Mucosa of descending colon (tissue), 3 donors: ENCODE data around the gene NUDT4. TPM values are rescaled to one million over a fixed set of nuclear protein-coding genes. Genes with fewer than 3 reads are reported as not detected.

ENCODE experiments used
- ATAC-seq: fragments of 200-7000 bp; cut with Tn5 transposase; one replicate; pipeline ENCODE4 v1.9.1; 2020; ENCODE audit warnings: mild to moderate bottlenecking, moderate library complexity
- DNase-seq, 3 donors: peaks; one replicate each; pipeline ENCODE4 v3.0.0-alpha.2; 2020
- H3K36me3 ChIP-seq: fragments of 200-600 bp; one replicate; pipeline ENCODE4 v1.8.0; 2021; ENCODE audit warnings: low read depth, mild to moderate bottlenecking
- H3K4me1 ChIP-seq: fragments of 200-600 bp; one replicate; pipeline ENCODE4 v1.8.0; 2021; ENCODE audit warnings: low read depth, mild to moderate bottlenecking
- H3K4me3 ChIP-seq: fragments of 200-600 bp; one replicate; pipeline ENCODE4 v1.8.0; 2021; ENCODE audit warnings: mild to moderate bottlenecking
- H3K9me3 ChIP-seq: fragments of 200-600 bp; one replicate; pipeline ENCODE4 v1.8.0; 2021; ENCODE audit warnings: mild to moderate bottlenecking
- CTCF ChIP-seq: fragments of 200-600 bp; IDR thresholded peaks from one replicate; pipeline ENCODE4 v1.8.0; 2022; ENCODE audit warnings: antibody characterized with exemption, mild to moderate bottlenecking
- intact Hi-C, 2 donors: fragments of 100-400 bp; cut with DNase I in 1 of 2; cut with micrococcal nuclease in 1 of 2; formaldehyde crosslinking; loops; one replicate each; pipeline versions ENCODE4 v1.11.0 to v1.11.1; 2022; cut with DNase I, micrococcal nuclease
- total RNA-seq, 3 donors: library from RNA; stranded (reverse); fragmentation: NEBNext Ultra II Directional in 2 of 3; extraction: Animal tissue kit (Norgen Biotek cat#: 25700) in 2 of 3; gene quantifications; one replicate each; pipeline versions ENCODE4 v1.2.1 to v1.2.4, GENCODE V29; 2021 to 2023
- donor health status: DM: no; HTN: no; CAD: no; lungs with moderate emphysema.
- donor health status: DM: no; HTN: no; CAD: no.
- donor health status: DM: no; HTN: yes; CAD: no.

NUDT4 gene
- total RNA-seq, 3 donors from 2014 or later: 76.9 to 136 (median 121) TPM

DNA sequence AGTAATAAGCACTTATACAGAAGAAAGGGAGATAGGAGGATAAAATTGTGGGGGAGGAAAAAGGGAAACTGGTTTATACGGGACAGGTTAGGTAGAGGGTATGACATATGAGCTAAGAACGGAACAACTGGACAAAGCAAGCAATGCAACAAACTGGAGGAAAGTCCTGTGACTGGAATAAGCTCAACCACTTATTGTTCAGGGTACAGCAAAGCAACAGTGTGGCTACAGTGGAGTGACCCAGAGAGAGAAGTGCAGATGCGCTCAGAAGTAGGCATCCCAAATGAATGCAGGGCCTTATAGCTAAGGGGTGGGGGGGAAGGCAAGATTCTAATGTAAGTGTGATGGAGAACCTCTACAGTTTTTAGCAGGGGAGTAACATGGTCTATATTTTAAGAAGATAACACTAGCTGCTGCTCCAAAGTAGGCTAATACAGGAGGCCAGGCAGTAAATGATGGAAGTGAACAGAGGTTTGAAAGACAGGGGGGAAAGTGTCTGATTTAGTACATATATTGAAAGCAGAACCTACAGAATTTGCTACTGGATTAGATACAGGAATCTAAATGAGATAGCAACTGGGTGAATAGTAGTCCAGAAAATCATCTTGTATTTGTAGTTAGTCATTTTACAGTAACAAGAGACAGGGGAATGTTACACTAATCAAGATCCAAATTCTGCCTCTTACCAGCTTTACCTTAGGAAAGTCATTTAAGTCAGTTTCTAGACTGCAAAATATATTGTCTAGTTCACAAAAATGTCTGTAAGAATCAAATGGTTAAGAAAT lies 60.7 kb downstream of the NUDT4 start:
- intact Hi-C loops: no loop called here
- Histone ChIP-seq H3K4me3 (no peak overlapping the region), H3K9me3 (no peaks in the 10 kb centered on the region), H3K36me3 (no peaks in the 10 kb centered on the region), H3K4me1 (peaks cover 19% of the 10 kb centered on the region)
- DNase-seq (no peak), ATAC-seq (no peak)
- no peak for TF ChIP-seq CTCF

DNA sequence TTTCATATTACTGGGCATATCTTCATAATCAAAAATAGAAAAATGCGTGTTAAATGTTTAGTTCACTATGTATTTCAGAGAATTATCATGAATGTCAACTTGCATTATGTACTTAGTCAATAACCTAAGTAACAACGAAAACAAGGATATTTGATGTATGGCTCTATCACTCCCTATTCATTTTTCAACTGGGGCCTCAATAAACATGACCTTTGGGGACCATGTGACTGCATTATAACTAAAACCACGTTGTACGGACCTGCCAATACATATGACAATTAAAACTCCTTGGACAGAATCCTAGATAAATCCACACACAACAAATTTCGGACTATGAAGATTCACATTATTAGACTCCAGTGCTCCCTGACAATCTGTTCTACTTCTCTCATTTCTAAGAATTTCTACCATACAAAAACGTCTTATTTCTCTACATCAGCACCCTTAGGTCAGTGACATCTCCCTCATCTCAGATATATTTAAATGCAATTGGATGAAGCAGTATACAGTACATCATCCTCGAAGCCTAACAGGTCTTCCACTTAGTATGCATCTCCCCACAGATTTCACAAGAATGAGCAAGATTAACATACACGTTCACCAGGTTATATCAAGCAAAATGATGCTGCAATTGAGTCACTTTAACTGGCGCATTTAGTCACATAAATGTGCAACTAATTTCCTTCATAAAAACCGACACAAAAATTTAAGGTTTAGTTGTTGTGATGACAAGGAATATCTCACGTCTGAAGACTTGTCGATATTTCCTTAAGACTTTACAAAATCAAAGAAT lies 62.5 kb downstream of the NUDT4 start:
- Histone ChIP-seq H3K4me1 (peaks cover 19% of the 10 kb centered on the region), H3K36me3 (no peaks in the 10 kb centered on the region), H3K9me3 (no peaks in the 10 kb centered on the region), H3K4me3 (no peak overlapping the region)
- DNase-seq (no peak), ATAC-seq (no peak)
- no peak for TF ChIP-seq CTCF
- intact Hi-C loops: no loop called here

GRCh38 chr12:93441081-93441616 lies 63.4 kb downstream of the NUDT4 start:
- peak; percentile 46 for ATAC-seq
- Histone ChIP-seq H3K4me3 (peak overlapping the region; percentile 100), H3K36me3 (no peaks in the 10 kb centered on the region), H3K4me1 (peaks cover 19% of the 10 kb centered on the region), H3K9me3 (no peaks in the 10 kb centered on the region)
- DNase-seq: peak; percentile 52 to 76 (median 73)
- no peak for TF ChIP-seq CTCF
- intact Hi-C loops: no loop called here

DNA sequence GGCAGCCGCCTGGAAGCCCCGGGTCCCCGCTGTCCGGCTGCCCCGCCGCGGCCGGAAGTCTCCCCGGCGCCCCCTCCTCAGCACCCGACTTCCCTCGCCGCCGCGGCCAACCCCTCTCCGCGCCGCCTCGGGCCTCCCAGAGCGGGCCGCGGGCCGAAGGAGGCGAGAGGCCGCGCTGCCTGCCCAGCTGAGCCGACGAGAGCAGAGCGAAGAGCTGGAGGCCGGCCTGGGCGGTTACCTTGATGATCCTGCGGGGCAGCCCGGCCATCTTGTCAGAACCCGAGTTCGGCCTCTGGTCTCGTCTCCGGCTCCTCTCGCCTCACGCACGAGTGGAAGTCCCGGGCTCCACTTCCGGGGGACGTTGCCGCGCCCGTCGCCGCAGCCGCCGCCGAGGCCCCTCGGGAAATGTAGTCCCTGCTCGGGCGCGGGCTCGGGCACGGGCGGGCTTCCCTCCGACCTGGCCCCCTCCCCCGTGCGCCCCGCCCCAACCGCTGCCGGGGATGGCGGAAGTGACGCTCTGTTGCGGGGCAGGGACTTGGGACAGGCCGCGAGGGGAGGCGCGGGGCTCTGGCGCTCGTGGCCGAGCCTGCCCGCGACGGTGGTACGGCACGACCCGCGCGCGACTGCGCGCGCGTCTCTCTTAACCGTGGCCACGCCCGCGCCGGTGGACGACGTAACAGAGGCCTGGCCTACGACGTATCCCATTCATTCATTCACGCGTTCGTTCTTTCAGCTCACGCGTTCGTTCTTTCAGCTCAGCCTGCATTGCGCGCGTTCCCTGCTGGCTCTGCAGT lies 64.1 kb downstream of the NUDT4 start, which contains the start of gene UBE2N:
TSS of gene UBE2N (minus strand) at position 331 of the 794 bp plus-strand sequence. CDS start at position 268, 63 bp downstream.
- DNase-seq (peak; percentile 96 to 99 (median 98)), ATAC-seq (peak; percentile 95)
- TF ChIP-seq CTCF: no peak
- H3K4me3 ChIP-seq: peak within 1 kb of the TSS; percentile 100
- intact Hi-C loops: no loop called here
- H3K9me3 ChIP-seq: no peaks in the 10 kb centered on the region
- H3K36me3 ChIP-seq: no peaks in the 10 kb centered on the region
- H3K4me1 ChIP-seq: peaks cover 19% of the 10 kb centered on the region
